ENCODE measurements around the gene LRRC75B.

The LRRC75B gene

DNA sequence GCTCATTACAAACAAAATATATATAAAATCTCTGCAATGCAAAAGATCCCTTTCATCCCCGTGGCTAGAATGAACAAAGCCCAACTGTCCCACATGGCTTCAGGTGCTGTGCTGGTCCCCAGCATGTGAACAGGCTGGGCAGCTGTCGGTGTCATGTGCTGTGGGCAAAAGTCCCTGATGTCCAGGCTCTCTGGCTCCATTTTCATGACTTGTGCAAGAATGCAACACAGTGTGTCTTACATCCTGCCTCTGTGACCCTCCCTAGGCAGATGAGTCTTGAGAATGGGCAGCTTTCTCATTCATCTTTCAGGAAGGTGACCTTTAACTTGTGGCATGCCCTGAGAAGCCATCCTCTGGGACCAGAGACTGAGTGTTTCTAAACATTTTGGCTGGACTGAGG, 52.4 kb downstream of the LRRC75B start:
- Histone ChIP-seq H3K9me3 (ENCODE audit: control insufficient read depth, low read length) (no peaks in the 10 kb centered on the region), H2BK12ac (ENCODE audit: low read length in 2 of 2) (no peak overlapping the region), H3K4me3 (ENCODE audit: insufficient read depth in 1 of 2, low read depth in 1 of 2, low read length in 2 of 2) (no peak overlapping the region), H3K23ac (ENCODE audit: low read length in 2 of 2) (no peak overlapping the region), H4K91ac (ENCODE audit: low read length) (no peak overlapping the region), H3K36me3 (ENCODE audit: control insufficient read depth in 1 of 2, insufficient read depth in 2 of 2, low read depth in 1 of 2, low read length in 2 of 2) (peaks cover 54 to 61% of the 10 kb centered on the region in 2 experiments), H3K18ac (ENCODE audit: low read depth in 1 of 2, low read length in 2 of 2) (no peak overlapping the region), H2AK5ac (ENCODE audit: low read length, severe bottlenecking) (no peak overlapping the region), H3K14ac (ENCODE audit: low read length in 2 of 2) (no peak overlapping the region), H3K79me1 (replicated peaks; ENCODE audit: low read length, poor library complexity, severe bottlenecking) (peaks cover 26% of the 10 kb centered on the region), H3K27ac (ENCODE audit: low read length, poor library complexity, severe bottlenecking) (no peak overlapping the region), H2BK15ac (ENCODE audit: low read depth, poor library complexity, severe bottlenecking) (no peak overlapping the region), H3K4ac (ENCODE audit: low read depth in 1 of 2, low read length in 2 of 2) (no peak overlapping the region), H3K9ac (ENCODE audit: low read length) (no peak overlapping the region), H2AFZ (ENCODE audit: low read depth, low read length) (no peak overlapping the region), H4K8ac (ENCODE audit: low read length) (no peak overlapping the region), H2BK120ac (ENCODE audit: low read depth, low read length) (no peak overlapping the region), H3K4me2 (ENCODE audit: low read length, poor library complexity, severe bottlenecking) (no peak overlapping the region), H3K4me1 (ENCODE audit: control insufficient read depth, insufficient read depth, low read depth, low read length) (peaks cover 5% of the 10 kb centered on the region), H2BK5ac (ENCODE audit: low read depth, low read length, poor library complexity, severe bottlenecking) (no peak overlapping the region), H3K27me3 (ENCODE audit: control insufficient read depth in 1 of 2, insufficient read depth in 1 of 2, low read length in 2 of 2) (no peaks in the 10 kb centered on the region)
- no peak for DNase-seq
- 98% methylated on average over 2 of the region's 2 CpGs for WGBS

DNA sequence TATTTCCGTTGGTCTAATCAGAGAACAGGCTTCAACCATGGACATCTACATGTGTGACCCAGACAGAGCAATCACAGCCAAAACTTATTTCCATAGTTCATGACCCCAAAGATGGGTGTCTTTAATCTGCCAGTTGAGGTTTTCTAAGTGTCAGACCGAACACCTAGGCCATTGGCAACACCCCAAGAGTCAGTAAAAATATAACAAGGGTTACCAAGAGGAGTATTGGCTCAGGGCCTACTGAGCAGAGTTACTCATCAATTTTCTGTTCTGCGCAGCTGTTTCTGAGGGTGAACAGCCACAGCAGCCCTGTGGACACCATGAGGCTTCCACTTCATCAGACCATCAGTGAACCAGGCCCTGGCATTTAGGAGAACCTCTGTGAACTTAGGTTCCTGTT, 56.8 kb downstream of the LRRC75B start:
- Histone ChIP-seq H3K36me3 (ENCODE audit: control insufficient read depth in 1 of 2, insufficient read depth in 2 of 2, low read depth in 1 of 2, low read length in 2 of 2) (peaks cover 16 to 20% of the 10 kb centered on the region in 2 experiments), H3K4me2 (ENCODE audit: low read length, poor library complexity, severe bottlenecking) (no peak overlapping the region), H4K8ac (ENCODE audit: low read length) (no peak overlapping the region), H3K4ac (ENCODE audit: low read depth in 1 of 2, low read length in 2 of 2) (no peak overlapping the region), H2AFZ (ENCODE audit: low read depth, low read length) (no peak overlapping the region), H3K79me1 (replicated peaks; ENCODE audit: low read length, poor library complexity, severe bottlenecking) (peaks cover 4% of the 10 kb centered on the region), H3K14ac (ENCODE audit: low read length in 2 of 2) (no peak overlapping the region), H3K18ac (ENCODE audit: low read depth in 1 of 2, low read length in 2 of 2) (no peak overlapping the region), H2BK5ac (ENCODE audit: low read depth, low read length, poor library complexity, severe bottlenecking) (no peak overlapping the region), H3K9me3 (ENCODE audit: control insufficient read depth, low read length) (no peaks in the 10 kb centered on the region), H4K91ac (ENCODE audit: low read length) (no peak overlapping the region), H3K9ac (ENCODE audit: low read length) (no peak overlapping the region), H3K4me3 (ENCODE audit: insufficient read depth in 1 of 2, low read depth in 1 of 2, low read length in 2 of 2) (no peak overlapping the region), H3K27me3 (ENCODE audit: control insufficient read depth in 1 of 2, insufficient read depth in 1 of 2, low read length in 2 of 2) (peaks cover 0 to 5% of the 10 kb centered on the region in 2 experiments), H3K27ac (ENCODE audit: low read length, poor library complexity, severe bottlenecking) (no peak overlapping the region), H3K23ac (ENCODE audit: low read length in 2 of 2) (no peak overlapping the region), H2AK5ac (ENCODE audit: low read length, severe bottlenecking) (no peak overlapping the region), H2BK15ac (ENCODE audit: low read depth, poor library complexity, severe bottlenecking) (no peak overlapping the region), H3K4me1 (ENCODE audit: control insufficient read depth, insufficient read depth, low read depth, low read length) (no peaks in the 10 kb centered on the region), H2BK120ac (ENCODE audit: low read depth, low read length) (no peak overlapping the region), H2BK12ac (ENCODE audit: low read length in 2 of 2) (no peak overlapping the region)
- DNase-seq: no peak
- 80% methylated on average over 3 of the region's 3 CpGs for WGBS

Data from mesenchymal stem cell (in vitro differentiated cells and primary cell).